ENCODE results near the gene ADAMTS9. TPM values are rescaled to one million over a fixed set of nuclear protein-coding genes. Genes with fewer than 3 reads are reported as not detected.

ADAMTS9 gene
- total and polyA plus RNA-seq, 4 experiments from 2014 or later, result not detected

DNA sequence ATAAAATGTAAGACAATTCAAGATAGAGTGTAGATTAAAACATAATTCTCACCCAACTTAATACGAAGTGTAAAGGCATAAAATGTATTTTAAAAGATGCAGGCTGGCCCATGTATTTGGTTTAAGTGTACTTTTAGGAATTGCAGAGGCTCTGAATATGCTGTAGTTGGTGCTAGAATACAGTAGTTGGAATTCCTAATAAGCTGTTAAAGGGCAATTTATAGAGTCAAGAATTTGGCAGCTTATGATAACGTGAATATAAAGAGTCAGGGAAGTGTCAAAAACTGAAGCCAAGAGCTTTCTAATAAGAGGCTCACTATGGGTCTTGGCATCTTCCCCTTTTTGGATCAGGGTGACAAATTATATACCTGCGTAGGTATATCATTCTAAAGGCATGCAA lies 36.5 kb downstream of the ADAMTS9 start:
- intact Hi-C loops (cut with micrococcal nuclease), result no loop called here
- Mint-ChIP-seq H3K27ac (no peak overlapping the region), H3K4me3 (no peak overlapping the region), H3K27me3 (no peaks in the 10 kb centered on the region), H3K9me3 (no peaks in the 10 kb centered on the region), H3K4me1 (no peaks in the 10 kb centered on the region), H3K36me3 (no peaks in the 10 kb centered on the region)
- H3K4me1 ChIP-seq (ENCODE audit: insufficient read depth, low read length), result no peaks in the 10 kb centered on the region
- no peak overlapping the region for H3K27ac ChIP-seq (ENCODE audit: low read depth, low read length)
- no peaks in the 10 kb centered on the region for H3K27me3 ChIP-seq (ENCODE audit: insufficient read depth, low read length)
- ChIA-PET CTCF (ENCODE audit: partially characterized antibody) (no interaction called here), POLR2A (ENCODE audit: partially characterized antibody) (no interaction called here)
- H3K9me3 ChIP-seq (ENCODE audit: control insufficient read depth in 1 of 2, low read length in 2 of 2), result no peaks in the 10 kb centered on the region
- no peak overlapping the region for H3K4me3 ChIP-seq (ENCODE audit: low read length in 2 of 2)
- H3K36me3 ChIP-seq (ENCODE audit: insufficient read depth, low read length), result no peaks in the 10 kb centered on the region
- DNase-seq, result no peak

- POLR2A ChIA-PET (ENCODE audit: partially characterized antibody), result no interaction called here
- Histone ChIP-seq H3K9me3 (ENCODE audit: control insufficient read depth in 1 of 2, low read length in 2 of 2) (no peaks in the 10 kb centered on the region), H3K27ac (ENCODE audit: low read depth, low read length) (no peak overlapping the region), H3K4me3 (ENCODE audit: low read length in 2 of 2) (no peak overlapping the region), H3K4me1 (ENCODE audit: insufficient read depth, low read length) (no peaks in the 10 kb centered on the region), H3K36me3 (ENCODE audit: insufficient read depth, low read length) (no peaks in the 10 kb centered on the region), H3K27me3 (ENCODE audit: insufficient read depth, low read length) (no peaks in the 10 kb centered on the region)
- DNase-seq, result no peak
- no peaks in the 10 kb centered on the region for H3K27me3 Mint-ChIP-seq
- no peak overlapping the region for H3K27ac Mint-ChIP-seq
- no peak overlapping the region for H3K4me3 Mint-ChIP-seq
- no peaks in the 10 kb centered on the region for H3K4me1 Mint-ChIP-seq
- intact Hi-C loops (cut with micrococcal nuclease), result no loop called here
- CTCF ChIA-PET (ENCODE audit: partially characterized antibody), result no interaction called here
- no peaks in the 10 kb centered on the region for H3K9me3 Mint-ChIP-seq
- no peaks in the 10 kb centered on the region for H3K36me3 Mint-ChIP-seq
Observed at GRCh38 chr3:64650715-64651114, 37.1 kb downstream of the ADAMTS9 start.

DNA sequence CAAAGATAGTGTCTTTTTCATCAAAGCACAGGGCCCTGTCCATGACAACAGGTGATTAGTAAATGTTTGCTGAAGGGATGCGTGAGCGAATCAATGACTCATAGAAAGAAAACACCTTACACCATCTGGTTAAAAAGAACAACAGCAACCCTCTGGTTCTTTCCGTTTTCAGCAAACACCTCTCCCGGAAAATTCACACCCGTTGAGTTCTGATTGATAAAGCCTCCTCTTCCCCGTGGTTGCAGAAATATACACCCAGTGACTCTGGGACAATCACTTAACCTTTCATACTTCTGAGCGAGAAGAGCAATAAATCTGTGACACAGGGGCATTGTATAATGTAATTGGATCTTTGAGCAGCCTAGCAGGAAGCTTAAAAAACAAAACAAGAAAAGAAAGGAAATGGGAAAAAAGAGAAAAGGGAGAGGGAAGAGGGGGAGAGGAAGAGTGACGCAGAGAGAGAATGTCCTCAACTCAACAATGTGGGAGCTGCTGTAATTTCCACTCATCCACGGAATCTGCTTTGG lies 37.6 kb downstream of the ADAMTS9 start:
- DNase-seq, result no peak
- POLR2A ChIA-PET (ENCODE audit: partially characterized antibody), result no interaction called here
- no peaks in the 10 kb centered on the region for H3K9me3 ChIP-seq (ENCODE audit: control insufficient read depth in 1 of 2, low read length in 2 of 2)
- Mint-ChIP-seq H3K9me3 (no peaks in the 10 kb centered on the region), H3K36me3 (no peaks in the 10 kb centered on the region), H3K4me3 (no peak overlapping the region), H3K27ac (no peak overlapping the region), H3K27me3 (no peaks in the 10 kb centered on the region), H3K4me1 (no peaks in the 10 kb centered on the region)
- H3K27ac ChIP-seq (ENCODE audit: low read depth, low read length), result no peak overlapping the region
- CTCF ChIA-PET (ENCODE audit: partially characterized antibody), result no interaction called here
- intact Hi-C loops (cut with micrococcal nuclease), result no loop called here
- H3K4me3 ChIP-seq (ENCODE audit: low read length in 2 of 2), result no peak overlapping the region
- H3K4me1 ChIP-seq (ENCODE audit: insufficient read depth, low read length), result no peaks in the 10 kb centered on the region
- no peaks in the 10 kb centered on the region for H3K27me3 ChIP-seq (ENCODE audit: insufficient read depth, low read length)
- no peaks in the 10 kb centered on the region for H3K36me3 ChIP-seq (ENCODE audit: insufficient read depth, low read length)

- CTCF ChIA-PET (ENCODE audit: partially characterized antibody), result no interaction called here
- H3K27me3 Mint-ChIP-seq, result no peaks in the 10 kb centered on the region
- H3K36me3 Mint-ChIP-seq, result no peaks in the 10 kb centered on the region
- Histone ChIP-seq H3K4me1 (ENCODE audit: insufficient read depth, low read length) (no peaks in the 10 kb centered on the region), H3K36me3 (ENCODE audit: insufficient read depth, low read length) (no peaks in the 10 kb centered on the region), H3K9me3 (ENCODE audit: control insufficient read depth in 1 of 2, low read length in 2 of 2) (no peaks in the 10 kb centered on the region), H3K4me3 (ENCODE audit: low read length in 2 of 2) (no peak overlapping the region), H3K27ac (ENCODE audit: low read depth, low read length) (no peak overlapping the region), H3K27me3 (ENCODE audit: insufficient read depth, low read length) (no peaks in the 10 kb centered on the region)
- no peak overlapping the region for H3K4me3 Mint-ChIP-seq
- intact Hi-C loops (cut with micrococcal nuclease), result no loop called here
- POLR2A ChIA-PET (ENCODE audit: partially characterized antibody), result no interaction called here
- DNase-seq, result no peak
- no peak overlapping the region for H3K27ac Mint-ChIP-seq
- no peaks in the 10 kb centered on the region for H3K4me1 Mint-ChIP-seq
- H3K9me3 Mint-ChIP-seq, result peaks cover 0 to 3% (median 0%) of the 10 kb centered on the region in 8 donors
Observed at GRCh38 chr3:64648927-64649906, 38.6 kb downstream of the ADAMTS9 start.

DNA sequence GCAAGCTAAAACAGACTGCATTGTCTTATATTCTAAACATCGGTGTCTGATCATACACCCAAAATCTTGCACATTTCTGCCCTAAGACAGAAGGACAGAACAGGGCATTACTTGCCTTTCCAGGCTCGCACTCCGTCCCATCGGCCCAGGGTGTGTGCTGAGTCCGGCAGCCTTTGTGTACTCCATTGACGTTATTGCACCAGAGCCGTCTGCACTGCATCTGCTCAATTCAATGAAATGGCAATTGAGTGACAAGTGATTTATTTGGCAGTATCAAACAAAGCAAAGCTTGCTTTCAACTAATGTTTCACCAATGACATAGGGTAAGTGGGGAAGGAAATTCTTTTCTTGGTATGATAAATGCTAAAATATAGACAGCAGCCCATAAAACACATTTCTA lies 40.0 kb downstream of the ADAMTS9 start:
- Mint-ChIP-seq H3K9me3 (peaks cover 0 to 3% (median 0%) of the 10 kb centered on the region in 8 donors), H3K4me3 (no peak overlapping the region), H3K4me1 (no peaks in the 10 kb centered on the region), H3K27me3 (no peaks in the 10 kb centered on the region), H3K36me3 (no peaks in the 10 kb centered on the region), H3K27ac (no peak overlapping the region)
- H3K4me3 ChIP-seq (ENCODE audit: low read length in 2 of 2), result no peak overlapping the region
- H3K27ac ChIP-seq (ENCODE audit: low read depth, low read length), result no peak overlapping the region
- no peaks in the 10 kb centered on the region for H3K9me3 ChIP-seq (ENCODE audit: control insufficient read depth in 1 of 2, low read length in 2 of 2)
- H3K36me3 ChIP-seq (ENCODE audit: insufficient read depth, low read length), result no peaks in the 10 kb centered on the region
- H3K4me1 ChIP-seq (ENCODE audit: insufficient read depth, low read length), result no peaks in the 10 kb centered on the region
- intact Hi-C loops (cut with micrococcal nuclease), result no loop called here
- DNase-seq, result no peak
- CTCF ChIA-PET (ENCODE audit: partially characterized antibody), result no interaction called here
- no peaks in the 10 kb centered on the region for H3K27me3 ChIP-seq (ENCODE audit: insufficient read depth, low read length)
- POLR2A ChIA-PET (ENCODE audit: partially characterized antibody), result no interaction called here

DNA sequence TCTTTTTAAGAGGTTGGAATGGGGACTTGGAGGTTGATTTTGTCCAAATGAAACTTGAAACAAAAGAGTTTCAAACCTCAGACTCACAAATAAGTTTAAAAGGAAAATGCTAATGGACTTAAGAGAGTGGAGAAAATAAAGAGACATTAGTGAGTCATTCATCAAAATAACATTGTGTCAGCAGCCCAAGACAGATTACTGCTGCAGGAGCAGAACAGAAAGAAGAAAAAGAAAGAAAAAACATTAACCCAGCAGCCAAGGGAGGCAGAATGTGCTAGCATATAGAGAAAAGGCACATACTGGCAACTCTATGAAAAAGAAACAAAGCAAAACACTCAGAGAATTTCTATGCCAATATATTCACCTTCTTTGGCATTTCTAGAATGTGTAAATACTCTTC lies 42.6 kb downstream of the ADAMTS9 start:
- Histone ChIP-seq H3K9me3 (ENCODE audit: control insufficient read depth in 1 of 2, low read length in 2 of 2) (no peaks in the 10 kb centered on the region), H3K4me3 (ENCODE audit: low read length in 2 of 2) (no peak overlapping the region), H3K27ac (ENCODE audit: low read depth, low read length) (no peak overlapping the region), H3K4me1 (ENCODE audit: insufficient read depth, low read length) (no peaks in the 10 kb centered on the region), H3K27me3 (ENCODE audit: insufficient read depth, low read length) (no peaks in the 10 kb centered on the region), H3K36me3 (ENCODE audit: insufficient read depth, low read length) (no peaks in the 10 kb centered on the region)
- POLR2A ChIA-PET (ENCODE audit: partially characterized antibody), result no interaction called here
- Mint-ChIP-seq H3K4me3 (no peak overlapping the region), H3K36me3 (no peaks in the 10 kb centered on the region), H3K9me3 (peaks cover 0 to 3% (median under 1%) of the 10 kb centered on the region in 8 donors), H3K27me3 (no peaks in the 10 kb centered on the region), H3K4me1 (no peaks in the 10 kb centered on the region), H3K27ac (no peak overlapping the region)
- DNase-seq, result no peak
- intact Hi-C loops (cut with micrococcal nuclease), result no loop called here
- CTCF ChIA-PET (ENCODE audit: partially characterized antibody), result no interaction called here

DNA sequence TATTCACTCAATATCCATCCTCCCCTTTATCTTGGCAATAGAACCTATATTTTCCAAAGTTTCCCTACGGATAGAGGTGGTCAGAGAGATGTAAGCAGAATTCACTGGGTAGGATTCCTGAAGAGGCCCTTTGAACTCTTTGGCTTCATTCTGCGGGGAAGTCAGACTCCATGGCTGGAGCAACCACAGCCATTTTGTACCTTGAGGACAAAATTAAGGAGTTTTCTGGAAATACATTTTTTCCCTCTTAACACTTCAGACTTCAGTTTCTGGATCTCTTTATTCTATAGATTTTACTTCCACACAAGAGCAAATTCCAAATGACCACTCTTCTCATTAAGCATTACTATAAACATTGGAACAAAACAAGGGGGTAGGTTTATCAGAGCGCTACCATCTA lies 43.3 kb downstream of the ADAMTS9 start:
- H3K27ac Mint-ChIP-seq, result no peak overlapping the region
- Histone ChIP-seq H3K9me3 (ENCODE audit: control insufficient read depth in 1 of 2, low read length in 2 of 2) (no peaks in the 10 kb centered on the region), H3K4me1 (ENCODE audit: insufficient read depth, low read length) (no peaks in the 10 kb centered on the region), H3K27ac (ENCODE audit: low read depth, low read length) (no peak overlapping the region), H3K27me3 (ENCODE audit: insufficient read depth, low read length) (no peaks in the 10 kb centered on the region), H3K4me3 (ENCODE audit: low read length in 2 of 2) (no peak overlapping the region), H3K36me3 (ENCODE audit: insufficient read depth, low read length) (no peaks in the 10 kb centered on the region)
- intact Hi-C loops (cut with micrococcal nuclease), result no loop called here
- no peaks in the 10 kb centered on the region for H3K27me3 Mint-ChIP-seq
- DNase-seq, result no peak
- no peak overlapping the region for H3K4me3 Mint-ChIP-seq
- CTCF ChIA-PET (ENCODE audit: partially characterized antibody), result no interaction called here
- H3K9me3 Mint-ChIP-seq, result peaks cover 0 to 3% (median under 1%) of the 10 kb centered on the region in 8 donors
- no peaks in the 10 kb centered on the region for H3K4me1 Mint-ChIP-seq
- POLR2A ChIA-PET (ENCODE audit: partially characterized antibody), result no interaction called here
- H3K36me3 Mint-ChIP-seq, result no peaks in the 10 kb centered on the region

All from CD4-positive, alpha-beta memory T cell (primary cell).